HTERT RPE-1 (cell line): ENCODE results near the gene DCAF6.
"Not testable (repeated sequence)": the region's sequence is repeated elsewhere in the genome, so short reads cannot be mapped to it uniquely, and the experiment has no call there.

Experiments used
- in situ Hi-C: fragments of 300-500 bp; cut with MboI; formaldehyde crosslinking; loops from 4 replicates; pipeline ENCODE4 v1.14.3; 2020; ENCODE audit warnings: low sequenced_read_pairs

Gene DCAF6

DNA sequence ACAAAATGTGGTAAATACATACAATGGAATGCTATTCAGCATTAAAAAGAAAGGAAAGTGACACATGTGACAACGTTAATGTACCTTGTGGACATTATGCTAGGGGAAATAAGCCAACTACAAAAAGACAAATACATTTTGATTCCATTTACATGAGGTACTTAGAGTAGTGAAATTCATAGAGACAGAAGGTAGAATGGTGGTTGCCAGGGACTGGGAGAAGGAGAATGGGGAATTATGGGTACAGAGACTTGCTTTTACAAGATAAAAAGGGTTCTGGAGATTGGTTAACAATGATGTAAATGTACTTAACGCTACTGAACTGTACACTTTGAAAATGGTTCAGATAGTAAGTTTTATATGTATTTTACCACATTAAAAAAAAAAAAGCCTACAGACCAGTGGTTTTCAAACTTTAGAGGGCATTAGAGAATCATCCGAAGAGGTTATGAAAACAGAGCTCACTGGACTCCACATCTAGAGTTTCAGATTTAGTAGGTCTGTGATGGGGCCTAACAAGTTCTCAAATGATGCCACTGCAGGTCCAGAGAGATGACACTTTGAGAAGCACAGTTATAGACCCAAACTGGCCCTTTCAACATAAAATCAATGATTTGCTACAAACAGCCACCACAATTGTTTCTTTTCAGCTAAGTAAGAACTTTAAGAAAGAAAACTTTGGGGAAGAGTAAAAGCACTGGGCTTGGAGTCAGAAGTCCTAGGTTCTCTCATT lies 13.0 kb upstream of the DCAF6 start:
- in situ Hi-C loops: no loop called here

DNA sequence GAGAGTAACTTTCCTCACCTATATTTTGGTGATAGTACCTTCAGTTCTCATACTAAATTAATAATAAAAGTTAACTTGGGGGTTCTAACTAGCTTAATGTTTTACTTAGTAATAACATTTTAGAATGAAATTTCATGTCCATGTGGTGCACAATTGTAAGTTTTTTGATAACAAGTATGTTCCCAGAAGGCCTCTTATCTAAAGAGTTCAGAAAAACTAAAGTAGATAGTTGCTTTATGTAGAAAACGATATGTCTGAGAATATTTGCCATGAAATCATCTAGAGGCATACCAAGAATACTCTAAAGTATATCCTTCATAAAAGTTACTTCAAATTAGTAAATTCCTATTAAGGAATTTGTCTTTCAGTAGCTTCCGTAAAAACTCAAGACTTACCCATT lies 12.4 kb upstream of the DCAF6 start:
- in situ Hi-C loops: no loop called here

DNA sequence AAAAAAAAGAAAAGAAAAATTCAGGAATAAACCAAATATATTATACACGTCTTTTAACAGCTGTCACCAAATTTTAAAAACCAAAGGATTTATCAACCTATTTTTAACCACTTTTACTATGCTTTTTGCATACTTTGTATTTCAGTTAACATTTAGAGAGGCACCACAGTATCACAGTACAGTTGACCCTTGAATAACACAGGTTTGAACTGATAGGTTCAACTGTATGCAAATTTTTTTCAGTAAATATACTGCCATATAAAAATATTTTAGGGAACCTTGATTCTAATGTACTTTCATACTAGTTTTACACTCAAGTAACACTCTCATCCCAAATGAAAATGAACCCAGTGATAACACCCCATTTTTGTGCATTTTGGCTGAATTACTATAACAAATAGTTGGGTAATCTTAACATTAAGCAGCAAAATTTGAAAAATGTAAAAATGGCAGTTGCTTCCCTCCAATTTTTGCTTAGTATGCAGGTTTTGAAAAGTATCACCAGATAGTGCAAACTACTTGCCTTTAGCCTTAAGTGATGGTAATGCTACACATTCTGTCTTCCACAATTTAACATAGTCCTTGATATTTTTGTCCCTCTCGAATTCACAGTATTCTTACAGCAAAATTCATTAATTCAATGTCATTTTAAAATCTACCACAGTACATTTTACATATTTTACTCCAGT lies 11.8 kb upstream of the DCAF6 start:
- in situ Hi-C loops: no loop called here

DNA sequence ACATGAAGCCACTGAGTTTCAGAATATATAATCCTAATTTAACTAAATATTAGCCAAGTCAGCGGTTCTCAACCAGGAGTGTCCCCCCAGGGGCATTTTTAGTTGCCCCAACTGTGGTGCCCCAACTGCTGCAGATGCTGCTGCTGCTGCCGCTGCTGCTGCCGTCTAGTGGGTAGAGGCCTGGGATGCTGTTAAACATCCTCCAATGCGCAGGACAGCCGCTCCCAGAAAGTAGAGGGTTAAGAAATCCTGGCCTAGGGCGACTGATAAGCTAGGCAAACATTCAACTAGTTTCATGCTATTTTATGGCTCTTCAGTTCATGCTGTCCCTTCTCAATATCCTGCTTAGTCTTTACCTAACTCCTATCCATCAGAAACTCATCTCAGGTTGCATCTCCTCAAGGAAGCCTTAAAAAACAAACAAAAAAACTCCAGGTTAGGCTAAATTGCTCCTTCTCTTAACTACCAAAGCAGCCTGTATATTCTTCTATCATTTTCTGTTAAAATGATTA lies 9.9 kb upstream of the DCAF6 start:
- in situ Hi-C loops: no loop called here

DNA sequence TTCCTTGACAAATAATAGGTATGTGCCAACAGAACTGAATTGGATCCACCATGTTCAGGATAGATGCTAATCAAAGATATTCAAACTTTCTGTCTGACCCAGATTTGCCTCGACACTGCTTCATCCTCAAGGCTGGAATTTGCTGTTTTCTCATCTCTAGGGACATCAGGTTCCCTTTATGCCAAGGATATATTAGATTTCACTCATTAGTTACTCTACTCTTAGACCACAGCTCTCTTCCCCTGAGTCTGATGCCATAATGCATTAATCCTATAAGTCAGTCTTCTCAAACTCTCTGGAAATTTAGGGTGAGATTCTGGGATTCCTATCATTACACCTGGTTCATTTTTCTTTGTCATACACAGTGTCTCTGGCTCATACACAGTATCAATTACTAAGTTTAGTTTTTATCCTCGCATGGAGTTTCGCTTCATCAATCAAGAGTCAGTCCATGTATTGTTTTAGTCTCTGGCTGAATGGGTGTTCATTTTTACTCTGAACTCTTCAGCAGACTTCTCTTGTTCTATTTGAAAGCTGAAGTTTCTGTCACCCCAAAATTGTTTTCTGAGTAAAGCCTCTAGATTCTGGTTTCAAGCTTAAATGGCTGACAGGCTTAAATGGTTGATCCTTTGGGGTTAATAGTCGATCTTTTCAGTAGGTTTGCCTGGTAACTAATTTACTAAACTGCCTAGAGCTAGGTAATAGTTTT lies 9.3 kb upstream of the DCAF6 start:
- in situ Hi-C loops: no loop called here

DNA sequence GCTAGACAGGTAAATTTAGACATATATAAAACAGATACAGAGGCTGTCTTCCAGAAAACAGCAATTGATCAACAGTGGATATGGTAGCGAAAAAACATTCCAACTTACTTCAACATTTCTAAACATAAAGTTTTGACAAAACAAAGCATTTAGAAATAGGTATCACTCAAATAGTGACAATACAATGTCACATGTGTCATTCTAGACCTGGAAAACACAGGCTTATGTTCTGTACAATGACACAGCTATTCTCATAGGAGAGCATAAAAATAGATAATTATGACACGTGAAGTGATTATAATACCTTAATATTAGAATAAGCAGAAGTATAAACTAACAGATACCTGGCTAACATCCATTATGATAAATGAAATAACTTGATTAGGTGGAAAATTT lies 8.0 kb upstream of the DCAF6 start:
- in situ Hi-C loops: no loop called here

DNA sequence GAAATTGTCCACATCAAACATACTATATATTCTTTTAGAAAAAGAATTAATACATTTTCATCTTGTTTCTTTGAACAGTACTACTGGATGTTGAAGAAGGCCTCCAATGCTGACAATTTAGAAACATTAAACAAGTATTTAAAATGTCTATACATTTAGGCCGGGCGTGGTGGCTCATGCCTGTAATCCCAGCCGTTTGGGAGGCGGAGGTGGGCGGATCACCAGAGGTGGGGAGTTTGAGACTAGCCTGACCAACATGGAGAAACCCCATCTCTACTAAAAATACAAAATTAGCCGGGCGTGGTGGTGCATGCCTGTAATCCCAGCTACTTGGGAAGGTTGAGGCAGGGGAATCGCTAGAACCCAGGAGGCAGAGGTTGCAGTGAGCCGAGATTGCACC lies 7.6 kb upstream of the DCAF6 start:
- in situ Hi-C loops: not testable (repeated sequence)

DNA sequence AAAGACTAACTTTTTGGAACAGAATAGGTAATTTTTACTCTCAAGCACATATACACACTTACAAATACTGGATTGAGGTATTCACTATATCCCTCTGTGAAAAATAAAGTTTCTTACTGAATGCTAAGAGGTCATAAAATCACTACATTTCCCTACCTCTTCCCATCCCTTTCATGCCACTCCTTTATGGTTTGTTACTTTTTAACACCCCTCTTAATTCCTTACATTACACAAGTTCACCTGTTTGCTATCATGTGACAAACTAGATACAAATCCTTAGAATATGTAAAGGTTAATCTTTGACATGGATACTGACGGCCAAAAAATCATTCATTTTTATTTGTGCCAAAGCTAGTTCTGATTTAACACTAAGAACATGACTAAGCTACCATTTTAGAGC lies 6.8 kb upstream of the DCAF6 start:
- in situ Hi-C loops: no loop called here

DNA sequence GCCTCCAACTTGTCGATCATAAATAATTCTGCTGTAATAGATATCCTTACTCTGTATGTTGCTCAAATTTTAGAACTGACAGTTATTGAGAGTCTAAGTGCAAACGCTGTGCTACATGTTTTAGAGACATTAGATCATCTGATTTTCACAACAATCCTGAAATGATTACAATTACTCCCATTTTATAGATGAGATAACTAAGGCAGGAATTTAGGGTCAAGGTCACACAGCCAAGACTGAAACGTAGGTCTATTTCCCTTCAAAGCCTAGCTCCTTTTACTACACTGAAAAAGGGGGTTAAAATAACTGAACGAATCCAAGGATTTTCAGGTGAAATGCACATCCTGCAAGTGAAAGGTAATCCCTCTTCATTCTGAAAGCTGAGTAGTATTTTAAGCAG lies 2.7 kb upstream of the DCAF6 start:
- in situ Hi-C loops: no loop called here

DNA sequence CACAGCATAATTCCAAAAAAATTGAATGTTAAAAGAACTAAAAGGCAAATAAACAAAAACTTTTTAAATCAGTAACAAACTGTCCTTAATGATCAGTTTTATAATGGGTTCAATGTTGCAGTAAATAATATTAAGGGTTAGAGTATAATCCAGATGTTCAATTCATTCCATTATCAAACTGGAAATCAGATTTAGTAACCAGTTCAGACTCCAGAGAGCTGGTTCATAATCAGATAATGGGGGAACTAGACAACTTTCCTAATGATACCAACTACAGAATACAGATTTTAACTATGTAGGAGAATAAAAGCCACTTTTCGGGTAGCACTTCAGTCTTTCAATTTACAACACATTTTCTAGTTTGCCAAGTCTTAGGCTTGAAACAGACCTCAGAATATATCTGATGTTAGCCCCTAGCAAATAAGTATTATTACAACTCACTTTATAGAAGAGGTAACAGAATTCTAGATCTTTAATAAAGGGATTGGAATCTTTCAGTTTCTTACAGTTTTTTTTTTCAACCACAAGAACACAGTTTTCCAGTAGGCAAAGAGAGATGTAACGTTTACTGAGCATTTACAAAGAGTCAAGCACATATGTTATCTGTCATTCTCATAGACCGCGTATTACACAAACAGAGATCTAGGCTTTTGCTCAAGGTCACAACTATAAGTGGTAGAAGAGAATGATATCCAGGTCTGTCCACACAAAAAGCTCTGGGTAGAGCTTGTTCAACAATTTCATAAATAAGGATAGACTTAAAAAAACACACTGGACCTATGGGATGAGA lies 1.9 kb upstream of the DCAF6 start:
- in situ Hi-C loops: no loop called here

DNA sequence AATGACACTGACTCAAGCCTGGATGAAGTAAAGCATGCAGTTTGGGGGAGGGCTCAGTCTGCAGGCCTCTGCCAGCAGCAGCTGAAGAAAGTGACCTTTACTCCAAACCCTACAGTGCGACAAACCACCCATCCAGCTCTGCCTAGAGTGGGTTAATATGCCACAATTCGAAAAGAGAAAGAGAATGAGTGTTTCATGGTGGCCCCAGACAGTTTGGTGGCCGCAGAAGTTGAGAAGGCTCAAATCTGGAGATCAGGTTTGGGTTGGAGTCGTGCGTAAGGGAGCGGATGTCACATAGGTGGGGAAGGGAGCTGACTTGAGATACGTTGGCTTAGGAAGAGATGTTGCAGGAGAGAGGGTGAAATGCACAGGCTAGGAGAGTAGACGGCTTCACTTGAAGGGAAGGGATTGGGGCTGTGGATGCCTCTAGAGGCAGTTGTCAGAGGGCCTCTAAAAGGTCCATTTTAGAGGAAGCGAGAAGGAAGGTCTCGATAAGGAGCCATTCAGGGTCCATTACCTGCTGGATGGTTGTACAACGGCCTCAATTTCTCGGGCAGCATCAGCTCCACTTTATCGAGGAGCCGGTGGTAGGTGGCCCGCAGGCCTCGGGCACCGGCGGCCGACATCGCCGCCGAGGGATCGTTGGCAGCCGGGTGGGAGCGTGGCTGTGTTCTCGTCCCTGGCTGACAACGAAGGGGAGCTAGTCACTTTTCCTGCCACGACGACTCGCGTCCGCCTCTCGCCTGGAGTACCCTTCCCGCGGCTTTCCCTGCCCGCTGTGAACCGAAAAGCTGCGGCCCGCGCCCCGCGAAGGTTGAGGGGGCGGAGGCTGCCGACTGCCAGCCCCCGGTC lies 1.0 kb upstream of the DCAF6 start:
- in situ Hi-C loops: no loop called here

DNA sequence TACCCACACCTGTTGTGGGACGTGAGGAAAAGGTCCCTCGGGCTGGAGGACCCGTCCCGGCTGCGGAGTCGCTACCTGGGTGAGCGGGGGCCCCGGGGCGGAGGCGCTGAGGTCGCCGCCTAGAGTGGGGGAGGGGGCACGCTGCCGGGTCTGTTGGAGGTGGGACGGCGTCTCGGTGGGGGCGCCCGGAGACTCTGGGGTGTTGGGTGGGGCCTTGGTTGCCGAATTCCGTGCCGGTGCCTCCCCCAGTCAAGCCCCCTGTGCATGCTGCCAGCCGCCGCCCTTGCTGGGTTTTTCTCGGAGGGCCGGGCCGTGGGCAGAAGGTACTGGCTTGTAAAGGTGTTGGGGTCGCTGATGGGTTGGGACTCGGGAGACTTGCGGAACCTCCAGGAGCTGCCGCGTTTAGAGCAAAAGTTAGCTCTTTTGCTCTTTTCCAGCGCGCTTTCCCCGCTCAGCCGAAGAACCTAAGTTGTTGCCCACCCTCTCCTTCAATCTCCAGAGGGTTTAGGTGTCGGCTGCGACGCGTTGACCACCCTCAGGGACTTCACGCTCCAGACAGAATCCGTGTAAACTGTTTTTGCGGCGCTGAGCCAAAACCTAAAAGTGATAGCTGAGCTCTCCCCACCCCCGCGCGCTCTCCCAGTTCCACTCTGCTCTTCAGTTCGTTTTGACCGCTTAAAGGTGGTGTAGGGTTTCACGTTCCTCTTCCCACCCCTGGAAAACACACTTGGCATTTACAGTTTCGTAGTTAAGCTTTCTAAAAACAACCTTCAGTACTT lies 636 bp downstream of the DCAF6 start, which contains the start of gene MPC2:
MPC2 (minus strand) TSS at position 143 of the 779 bp plus-strand sequence. CDS start 1,231 bp downstream, outside the sequence.
- in situ Hi-C loops: no loop called here

DNA sequence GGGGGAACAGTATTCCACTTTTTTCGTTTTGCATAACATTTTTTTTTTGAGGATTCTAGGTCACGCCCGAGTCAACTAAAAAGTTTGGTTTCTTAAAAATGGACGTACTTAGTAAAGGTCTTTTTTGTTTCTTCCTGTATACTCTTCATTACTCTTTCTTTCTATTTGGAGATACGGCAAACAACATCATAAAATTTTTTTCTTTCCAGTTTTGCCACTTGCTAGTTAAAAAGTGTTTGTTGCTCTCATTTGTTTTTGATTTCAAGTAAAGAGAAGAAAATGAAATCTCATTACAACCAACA lies 1.2 kb downstream of the DCAF6 start:
- in situ Hi-C loops: no loop called here

DNA sequence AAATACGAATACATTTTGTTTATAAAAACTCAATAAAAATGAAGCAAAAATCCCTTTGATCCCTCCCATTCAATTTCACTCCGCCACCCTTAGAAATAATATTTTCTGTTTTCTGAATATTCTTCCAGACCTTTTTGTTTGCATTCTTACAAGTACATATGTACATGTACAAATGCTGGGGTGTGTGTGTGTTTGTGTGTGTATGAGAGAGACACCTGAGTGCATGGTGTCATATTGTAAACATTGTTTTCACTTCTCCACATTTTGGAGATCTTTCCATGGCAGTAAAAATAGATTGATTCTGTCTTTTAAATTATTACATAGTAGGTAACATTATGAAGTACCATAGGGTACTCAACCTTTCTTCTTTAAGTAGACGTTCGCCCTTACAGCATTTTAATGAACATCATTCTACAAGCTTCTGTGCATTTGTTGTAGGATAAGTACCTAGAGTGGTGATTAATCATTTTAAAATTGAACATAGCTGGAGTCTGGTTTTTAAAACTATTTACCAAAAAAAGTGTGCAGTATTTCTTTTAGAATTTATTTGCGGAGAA lies 1.7 kb downstream of the DCAF6 start:
- in situ Hi-C loops: no loop called here

DNA sequence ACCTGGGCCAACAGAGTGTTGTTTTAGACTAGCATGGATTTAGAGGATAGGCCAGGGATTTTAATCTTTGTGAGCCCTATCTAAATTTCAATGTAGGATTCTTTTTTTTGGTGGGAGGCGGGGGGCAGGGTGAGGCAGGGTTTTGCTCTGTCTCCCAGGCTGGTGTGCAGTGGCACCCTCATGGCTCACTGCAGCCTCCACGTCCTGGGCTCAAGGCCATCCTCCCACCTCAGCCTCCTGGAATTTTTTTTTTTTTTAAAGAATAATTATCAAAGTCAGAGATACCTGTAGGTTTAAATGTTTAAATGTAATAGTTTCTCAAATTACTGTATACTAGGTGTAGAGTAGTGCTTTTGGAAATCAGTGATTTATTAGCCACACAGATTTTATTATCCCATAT lies 3.8 kb downstream of the DCAF6 start:
- in situ Hi-C loops: no loop called here

DNA sequence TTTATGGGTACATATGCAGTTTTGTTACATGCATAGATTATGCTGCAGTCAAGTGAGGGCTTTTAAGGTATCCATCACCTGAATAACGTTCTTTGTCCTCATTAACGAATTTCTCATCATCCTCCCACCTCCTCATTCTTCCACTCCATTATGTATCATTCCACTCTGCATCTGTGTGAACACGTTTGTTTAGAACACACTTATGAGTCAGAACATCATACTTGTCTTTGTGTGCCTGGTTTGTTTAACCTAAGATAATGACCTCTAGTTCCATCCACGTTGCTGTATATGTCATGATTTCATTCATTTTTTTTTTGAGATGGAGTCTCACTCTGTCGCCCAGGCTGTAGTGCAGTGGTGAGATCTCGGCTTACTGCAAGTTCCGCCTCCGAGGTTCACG lies 7.1 kb downstream of the DCAF6 start:
- in situ Hi-C loops: no loop called here

DNA sequence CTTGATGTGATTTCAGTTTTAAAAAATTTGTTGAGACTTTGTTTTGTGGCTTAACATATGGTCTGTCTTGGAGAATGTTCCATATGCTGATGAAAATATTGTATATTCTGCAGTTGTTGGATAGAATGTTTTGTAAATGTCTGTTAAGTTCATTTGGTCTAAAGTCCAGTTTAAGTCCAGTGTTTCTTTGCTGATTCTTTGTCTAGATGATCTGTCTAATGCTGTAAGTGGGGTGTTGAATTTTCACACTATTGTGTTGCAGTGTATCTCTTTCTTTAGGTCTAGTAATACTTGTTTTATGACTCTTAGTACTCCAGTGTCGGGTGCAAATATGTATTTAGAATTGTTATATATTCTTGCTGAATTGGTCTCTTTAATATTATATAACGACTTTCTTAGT lies 11.2 kb downstream of the DCAF6 start:
- in situ Hi-C loops: no loop called here

DNA sequence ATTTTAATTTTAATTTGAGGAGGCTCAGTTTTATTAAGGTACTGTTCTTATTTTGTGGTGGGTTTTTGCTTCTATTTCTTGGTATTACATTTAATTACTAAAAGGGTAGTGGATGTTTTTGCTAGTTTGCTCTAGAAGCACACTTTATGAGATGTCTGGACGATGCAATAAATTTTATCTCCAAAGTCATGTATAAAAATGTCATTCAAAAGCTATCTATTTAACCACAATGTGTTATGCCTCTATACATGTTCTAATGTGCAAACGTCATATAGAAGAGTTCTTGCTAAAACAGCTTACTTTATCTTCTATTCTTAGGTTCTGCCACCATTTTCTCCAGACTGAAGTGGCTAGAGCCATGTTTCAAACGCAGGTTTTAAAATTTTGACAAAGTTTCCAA lies 13.3 kb downstream of the DCAF6 start:
- in situ Hi-C loops: no loop called here

DNA sequence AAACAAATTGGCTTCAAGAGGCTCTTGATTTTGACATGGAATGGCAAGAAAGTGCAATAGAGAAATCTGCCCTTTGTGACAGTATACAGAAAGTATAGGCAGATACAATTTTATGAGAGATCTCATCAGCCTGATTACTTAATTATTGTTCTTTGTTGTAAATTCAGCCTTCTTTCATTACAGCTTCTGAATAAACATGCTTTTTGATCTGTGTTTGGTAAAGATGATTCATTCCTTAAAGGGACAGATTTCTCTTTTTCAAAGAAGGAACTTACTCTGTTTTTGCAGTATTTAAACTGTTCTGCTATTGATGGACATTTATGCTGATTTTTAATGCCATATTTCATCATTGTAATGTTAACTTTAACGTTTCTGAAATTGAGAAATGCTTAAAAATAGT lies 14.1 kb downstream of the DCAF6 start:
- in situ Hi-C loops: no loop called here
